Measurements from ENCODE around the gene LCAT. TPM values are rescaled to one million over a fixed set of nuclear protein-coding genes. Genes with fewer than 3 reads are reported as not detected.
"Not testable (repeated sequence)": the region's sequence is repeated elsewhere in the genome, so short reads cannot be mapped to it uniquely, and the experiment has no call there.

LCAT gene
- total RNA-seq, 5 donors from 2014 or later (not counting 1 experiment from before 2014, with no cell fraction given), result 9.8 to 20.7 (median 18.7) TPM

GRCh38 chr16:67917852-67918236 is 26.1 kb downstream of the LCAT start:
- no peaks in the 10 kb centered on the region for H3K27me3 Mint-ChIP-seq
- H3K27ac Mint-ChIP-seq, result peak overlapping the region in 1 of 2 donors; percentile 58
- ATAC-seq (replicated peaks in 1 of 4), result peak in 3 of 4 experiments; percentile 81 to 98 (median 97)
- no peak for DNase-seq
- peaks cover 14% of the 10 kb centered on the region for H3K36me3 Mint-ChIP-seq
- no peaks in the 10 kb centered on the region for H3K9me3 ChIP-seq
- H3K27me3 ChIP-seq (replicated peaks in 1 of 2; ENCODE audit: control insufficient read depth in 2 of 2, extremely low read depth in 1 of 2, insufficient read depth in 2 of 2, low read length in 1 of 2), result no peaks in the 10 kb centered on the region
- no peak overlapping the region for H3K4me3 ChIP-seq (ENCODE audit: control insufficient read depth in 1 of 2, extremely low read depth in 1 of 2, low read length in 1 of 2)
- H3K4me3 Mint-ChIP-seq, result no peak overlapping the region
- ChIA-PET CTCF (no interaction called here), POLR2A (no interaction called here)
- peaks cover 32 to 42% (median 38%) of the 10 kb centered on the region in 3 donors for H3K4me1 Mint-ChIP-seq
- peaks cover 4 to 25% of the 10 kb centered on the region in 2 donors for H3K36me3 ChIP-seq (ENCODE audit: control insufficient read depth in 2 of 2, extremely low read depth in 1 of 2, insufficient read depth in 1 of 2, low read length in 1 of 2)
- no peak overlapping the region for H3K27ac ChIP-seq (ENCODE audit: low read length)
- peaks cover 0 to 23% of the 10 kb centered on the region in 2 experiments for H3K4me1 ChIP-seq (ENCODE audit: control insufficient read depth in 1 of 2, extremely low read depth in 1 of 2, insufficient read depth in 2 of 2, low read length in 2 of 2)
- H3K9me3 Mint-ChIP-seq, result no peaks in the 10 kb centered on the region
- WGBS (ENCODE audit: insufficient coverage), result 79% methylated on average over 3 of the region's 4 CpGs

GRCh38 chr16:67917140-67917851 is 26.6 kb downstream of the LCAT start:
- H3K4me1 Mint-ChIP-seq, result peaks cover 32 to 39% (median 37%) of the 10 kb centered on the region in 3 donors
- Histone ChIP-seq H3K9me3 (no peaks in the 10 kb centered on the region), H3K27me3 (replicated peaks in 1 of 2; ENCODE audit: control insufficient read depth in 2 of 2, extremely low read depth in 1 of 2, insufficient read depth in 2 of 2, low read length in 1 of 2) (no peaks in the 10 kb centered on the region), H3K4me1 (ENCODE audit: control insufficient read depth in 1 of 2, extremely low read depth in 1 of 2, insufficient read depth in 2 of 2, low read length in 2 of 2) (peaks cover 0 to 23% of the 10 kb centered on the region in 2 experiments), H3K4me3 (ENCODE audit: control insufficient read depth in 1 of 2, extremely low read depth in 1 of 2, low read length in 1 of 2) (no peak overlapping the region), H3K27ac (ENCODE audit: low read length) (no peak overlapping the region), H3K36me3 (ENCODE audit: control insufficient read depth in 2 of 2, extremely low read depth in 1 of 2, insufficient read depth in 1 of 2, low read length in 1 of 2) (peaks cover 4 to 23% of the 10 kb centered on the region in 2 donors)
- peak overlapping the region in 1 of 2 donors; percentile 58 for H3K27ac Mint-ChIP-seq
- ATAC-seq (replicated peaks in 1 of 4) (no peak), DNase-seq (no peak)
- WGBS (ENCODE audit: insufficient coverage), result 90% methylated on average over 5 of the region's 6 CpGs
- CTCF ChIA-PET, result no interaction called here
- no peaks in the 10 kb centered on the region for H3K9me3 Mint-ChIP-seq
- no peaks in the 10 kb centered on the region for H3K27me3 Mint-ChIP-seq
- POLR2A ChIA-PET, result no interaction called here
- peaks cover 14% of the 10 kb centered on the region for H3K36me3 Mint-ChIP-seq
- H3K4me3 Mint-ChIP-seq, result no peak overlapping the region

GRCh38 chr16:67915831-67916723 is 27.8 kb downstream of the LCAT start:
- Mint-ChIP-seq H3K27ac (peak overlapping the region in 1 of 2 donors; percentile 41), H3K4me3 (no peak overlapping the region), H3K4me1 (peaks cover 30 to 35% (median 32%) of the 10 kb centered on the region in 3 donors), H3K27me3 (no peaks in the 10 kb centered on the region), H3K36me3 (peaks cover 14% of the 10 kb centered on the region), H3K9me3 (no peaks in the 10 kb centered on the region)
- DNase-seq, result no peak
- Histone ChIP-seq H3K4me3 (ENCODE audit: control insufficient read depth in 1 of 2, extremely low read depth in 1 of 2, low read length in 1 of 2) (no peak overlapping the region), H3K9me3 (no peaks in the 10 kb centered on the region), H3K27me3 (replicated peaks in 1 of 2; ENCODE audit: control insufficient read depth in 2 of 2, extremely low read depth in 1 of 2, insufficient read depth in 2 of 2, low read length in 1 of 2) (no peaks in the 10 kb centered on the region), H3K27ac (ENCODE audit: low read length) (no peak overlapping the region), H3K4me1 (ENCODE audit: control insufficient read depth in 1 of 2, extremely low read depth in 1 of 2, insufficient read depth in 2 of 2, low read length in 2 of 2) (peaks cover 0 to 24% of the 10 kb centered on the region in 2 experiments), H3K36me3 (ENCODE audit: control insufficient read depth in 2 of 2, extremely low read depth in 1 of 2, insufficient read depth in 1 of 2, low read length in 1 of 2) (peaks cover 0 to 34% of the 10 kb centered on the region in 2 donors)
- ChIA-PET POLR2A (no interaction called here), CTCF (no interaction called here)
- WGBS (ENCODE audit: insufficient coverage), result 91% methylated on average over 5 of the region's 7 CpGs
- no peak for ATAC-seq (replicated peaks in 1 of 4)

GRCh38 chr16:67915496-67915769 is 28.5 kb downstream of the LCAT start:
- H3K27me3 ChIP-seq (replicated peaks in 1 of 2; ENCODE audit: control insufficient read depth in 2 of 2, extremely low read depth in 1 of 2, insufficient read depth in 2 of 2, low read length in 1 of 2); H3K4me3 Mint-ChIP-seq; H3K9me3 ChIP-seq; H3K9me3 Mint-ChIP-seq; H3K27ac Mint-ChIP-seq; ATAC-seq (replicated peaks in 1 of 4); H3K27ac ChIP-seq (ENCODE audit: low read length); POLR2A ChIA-PET; H3K27me3 Mint-ChIP-seq; H3K4me3 ChIP-seq (ENCODE audit: control insufficient read depth in 1 of 2, extremely low read depth in 1 of 2, low read length in 1 of 2); DNase-seq: not testable (repeated sequence)
- Histone ChIP-seq H3K4me1 (ENCODE audit: control insufficient read depth in 1 of 2, extremely low read depth in 1 of 2, insufficient read depth in 2 of 2, low read length in 2 of 2) (peaks cover 0 to 31% of the 10 kb centered on the region in 2 experiments), H3K36me3 (ENCODE audit: control insufficient read depth in 2 of 2, extremely low read depth in 1 of 2, insufficient read depth in 1 of 2, low read length in 1 of 2) (peaks cover 0 to 40% of the 10 kb centered on the region in 2 donors)
- CTCF ChIA-PET, result interaction anchor here in 1 of 2 donors (1.1 kb wide), 1 partner anchor 103 kb away, joined by 6 read pairs; no protein-coding TSS in a partner anchor
- no CpG with 5 or more reads among the region's 2 CpGs for WGBS (ENCODE audit: insufficient coverage)
- peaks cover 17% of the 10 kb centered on the region for H3K36me3 Mint-ChIP-seq
- H3K4me1 Mint-ChIP-seq, result peaks cover 30 to 38% (median 32%) of the 10 kb centered on the region in 3 donors

GRCh38 chr16:67914758-67915495 is 29.0 kb downstream of the LCAT start:
- Histone ChIP-seq H3K4me3 (ENCODE audit: control insufficient read depth in 1 of 2, extremely low read depth in 1 of 2, low read length in 1 of 2) (no peak overlapping the region), H3K9me3 (no peaks in the 10 kb centered on the region), H3K36me3 (ENCODE audit: control insufficient read depth in 2 of 2, extremely low read depth in 1 of 2, insufficient read depth in 1 of 2, low read length in 1 of 2) (peaks cover 0 to 41% of the 10 kb centered on the region in 2 donors), H3K27me3 (replicated peaks in 1 of 2; ENCODE audit: control insufficient read depth in 2 of 2, extremely low read depth in 1 of 2, insufficient read depth in 2 of 2, low read length in 1 of 2) (no peaks in the 10 kb centered on the region), H3K27ac (ENCODE audit: low read length) (no peak overlapping the region), H3K4me1 (ENCODE audit: control insufficient read depth in 1 of 2, extremely low read depth in 1 of 2, insufficient read depth in 2 of 2, low read length in 2 of 2) (peaks cover 0 to 35% of the 10 kb centered on the region in 2 experiments)
- ATAC-seq (replicated peaks in 1 of 4) (no peak), DNase-seq (no peak)
- no peaks in the 10 kb centered on the region for H3K27me3 Mint-ChIP-seq
- ChIA-PET POLR2A (interaction anchor here in 1 of 2 donors (0.7 kb wide), 1 partner anchor 67 kb away, joined by 4 read pairs; no protein-coding TSS in a partner anchor), CTCF (interaction anchor here (0.5 to 1.1 kb wide), 2 partner anchors 102 to 196 kb away, joined by 4 to 6 read pairs; no protein-coding TSS in a partner anchor)
- no peak overlapping the region for H3K4me3 Mint-ChIP-seq
- no peak overlapping the region for H3K27ac Mint-ChIP-seq
- peaks cover 19% of the 10 kb centered on the region for H3K36me3 Mint-ChIP-seq
- WGBS (ENCODE audit: insufficient coverage), result 93% methylated on average over 3 of the region's 7 CpGs
- H3K9me3 Mint-ChIP-seq, result no peaks in the 10 kb centered on the region
- peaks cover 34 to 44% (median 34%) of the 10 kb centered on the region in 3 donors for H3K4me1 Mint-ChIP-seq

- no peak overlapping the region for H3K4me3 Mint-ChIP-seq
- DNase-seq, result peak in 7 of 35 experiments; percentile 10 to 23 (median 15)
- H3K9me3 Mint-ChIP-seq, result no peaks in the 10 kb centered on the region
- H3K4me1 Mint-ChIP-seq, result peaks cover 13 to 26% (median 18%) of the 10 kb centered on the region in 3 donors
- no CpG with 5 or more reads among the region's 2 CpGs for WGBS (ENCODE audit: insufficient coverage)
- ChIA-PET POLR2A (no interaction called here), CTCF (no interaction called here)
- peaks cover 3 to 36% of the 10 kb centered on the region in 2 donors for H3K36me3 ChIP-seq (ENCODE audit: control insufficient read depth in 2 of 2, extremely low read depth in 1 of 2, insufficient read depth in 1 of 2, low read length in 1 of 2)
- no peak overlapping the region for H3K4me3 ChIP-seq (ENCODE audit: control insufficient read depth in 1 of 2, extremely low read depth in 1 of 2, low read length in 1 of 2)
- no peaks in the 10 kb centered on the region for H3K9me3 ChIP-seq
- no peaks in the 10 kb centered on the region for H3K27me3 Mint-ChIP-seq
- no peak overlapping the region for H3K27ac ChIP-seq (ENCODE audit: low read length)
- no peak overlapping the region for H3K27ac Mint-ChIP-seq
- peaks cover 30% of the 10 kb centered on the region for H3K36me3 Mint-ChIP-seq
- peak; percentile 30 to 72 (median 46) for ATAC-seq (replicated peaks in 1 of 4)
- H3K27me3 ChIP-seq (replicated peaks in 1 of 2; ENCODE audit: control insufficient read depth in 2 of 2, extremely low read depth in 1 of 2, insufficient read depth in 2 of 2, low read length in 1 of 2), result no peaks in the 10 kb centered on the region
- peaks cover 0 to 15% of the 10 kb centered on the region in 2 experiments for H3K4me1 ChIP-seq (ENCODE audit: control insufficient read depth in 1 of 2, extremely low read depth in 1 of 2, insufficient read depth in 2 of 2, low read length in 2 of 2)
Measured at GRCh38 chr16:67910158-67910557, 33.8 kb downstream of the LCAT start.
